ENCODE data around the gene NDUFS7.

DNA sequence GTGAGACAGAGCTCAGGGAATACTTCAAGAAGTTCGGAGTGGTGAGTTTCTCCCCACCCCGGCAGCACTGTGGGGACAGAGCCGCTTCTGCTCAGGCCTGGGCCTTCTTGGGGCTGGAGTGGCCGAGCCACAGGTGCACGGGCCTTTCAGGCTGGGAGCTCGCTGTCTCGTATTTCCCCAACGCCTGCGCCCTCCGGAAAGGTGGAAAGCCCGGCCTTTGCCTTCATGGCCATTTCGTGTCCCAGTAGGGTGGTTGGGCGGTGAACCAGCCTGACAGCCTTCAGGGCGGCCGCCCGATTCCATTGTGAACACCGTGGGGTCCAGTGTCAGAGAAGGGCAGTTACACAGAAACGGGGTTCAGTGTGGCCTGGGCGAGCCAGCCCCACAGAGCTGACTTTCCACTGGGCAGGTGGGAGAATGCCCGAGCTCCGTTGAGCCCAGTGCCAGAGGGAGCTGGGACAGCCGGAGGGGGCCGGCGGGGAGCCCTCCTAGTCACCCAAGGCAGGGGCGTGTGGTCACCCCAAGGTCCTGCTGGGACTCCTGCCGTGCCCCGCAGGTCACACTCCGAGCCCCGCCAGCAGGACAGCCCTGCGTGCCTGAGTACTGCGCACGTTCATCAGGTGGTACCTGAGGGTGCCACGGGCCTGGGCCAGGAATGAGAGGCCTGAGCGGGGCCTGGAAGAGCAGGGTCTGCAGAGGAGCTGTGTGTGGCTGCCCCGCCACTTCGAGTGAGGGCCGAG, 37.7 kb downstream of the NDUFS7 start:
- no peak for TF ChIP-seq POLR2A (IDR thresholded peaks at IDR 0.05)
- TF ChIP-seq, protein P1, sequence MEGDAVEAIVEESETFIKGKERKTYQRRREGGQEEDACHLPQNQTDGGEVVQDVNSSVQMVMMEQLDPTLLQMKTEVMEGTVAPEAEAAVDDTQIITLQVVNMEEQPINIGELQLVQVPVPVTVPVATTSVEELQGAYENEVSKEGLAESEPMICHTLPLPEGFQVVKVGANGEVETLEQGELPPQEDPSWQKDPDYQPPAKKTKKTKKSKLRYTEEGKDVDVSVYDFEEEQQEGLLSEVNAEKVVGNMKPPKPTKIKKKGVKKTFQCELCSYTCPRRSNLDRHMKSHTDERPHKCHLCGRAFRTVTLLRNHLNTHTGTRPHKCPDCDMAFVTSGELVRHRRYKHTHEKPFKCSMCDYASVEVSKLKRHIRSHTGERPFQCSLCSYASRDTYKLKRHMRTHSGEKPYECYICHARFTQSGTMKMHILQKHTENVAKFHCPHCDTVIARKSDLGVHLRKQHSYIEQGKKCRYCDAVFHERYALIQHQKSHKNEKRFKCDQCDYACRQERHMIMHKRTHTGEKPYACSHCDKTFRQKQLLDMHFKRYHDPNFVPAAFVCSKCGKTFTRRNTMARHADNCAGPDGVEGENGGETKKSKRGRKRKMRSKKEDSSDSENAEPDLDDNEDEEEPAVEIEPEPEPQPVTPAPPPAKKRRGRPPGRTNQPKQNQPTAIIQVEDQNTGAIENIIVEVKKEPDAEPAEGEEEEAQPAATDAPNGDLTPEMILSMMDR (IDR thresholded peaks at IDR 0.05), result no peak
